GM18508 (cell line): ENCODE data around the gene SOWAHC.

Source experiments
- ATAC-seq: cut with Tn5 transposase; IDR thresholded peaks from one replicate; pipeline ENCODE4 v1.9.1; 2021; ENCODE audit warnings: moderate number of reproducible peaks; ENCODE audit not compliant: insufficient read depth, unreplicated experiment

The SOWAHC gene

DNA sequence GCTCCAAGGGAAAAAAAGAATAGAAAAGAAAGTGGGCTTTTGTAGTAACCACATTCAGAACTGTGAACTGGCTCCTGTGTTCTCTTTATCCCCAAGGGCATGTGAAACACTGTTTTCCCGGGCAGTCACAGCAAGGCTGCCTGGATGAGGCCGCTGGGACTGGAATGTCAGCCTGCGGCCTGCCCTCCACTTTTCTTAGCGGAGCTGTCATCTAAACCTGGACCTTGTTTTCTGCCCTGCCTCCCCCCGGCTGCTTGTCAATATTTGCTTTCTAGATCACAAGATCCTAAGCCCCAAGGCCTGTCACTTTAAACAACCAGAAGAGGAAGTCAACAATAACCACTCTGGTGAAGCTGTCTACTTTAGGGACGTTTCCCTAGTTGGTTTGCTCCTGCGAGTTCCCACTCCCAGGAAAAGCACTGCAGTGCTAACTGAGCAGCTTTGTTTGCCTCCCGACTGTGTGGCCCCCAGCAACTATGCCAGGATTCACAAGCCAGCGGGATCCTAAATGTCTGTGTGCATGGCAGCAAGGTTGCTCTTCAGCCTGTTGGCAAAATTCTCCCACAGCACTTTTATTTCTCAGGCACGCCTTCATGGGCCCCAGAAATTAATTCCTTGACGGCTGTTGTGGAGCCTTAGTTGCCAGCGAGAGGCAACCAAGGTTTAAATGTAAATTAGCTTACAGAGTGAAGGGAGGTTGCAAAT lies 30.6 kb downstream of the SOWAHC start:
- ATAC-seq = no peak

DNA sequence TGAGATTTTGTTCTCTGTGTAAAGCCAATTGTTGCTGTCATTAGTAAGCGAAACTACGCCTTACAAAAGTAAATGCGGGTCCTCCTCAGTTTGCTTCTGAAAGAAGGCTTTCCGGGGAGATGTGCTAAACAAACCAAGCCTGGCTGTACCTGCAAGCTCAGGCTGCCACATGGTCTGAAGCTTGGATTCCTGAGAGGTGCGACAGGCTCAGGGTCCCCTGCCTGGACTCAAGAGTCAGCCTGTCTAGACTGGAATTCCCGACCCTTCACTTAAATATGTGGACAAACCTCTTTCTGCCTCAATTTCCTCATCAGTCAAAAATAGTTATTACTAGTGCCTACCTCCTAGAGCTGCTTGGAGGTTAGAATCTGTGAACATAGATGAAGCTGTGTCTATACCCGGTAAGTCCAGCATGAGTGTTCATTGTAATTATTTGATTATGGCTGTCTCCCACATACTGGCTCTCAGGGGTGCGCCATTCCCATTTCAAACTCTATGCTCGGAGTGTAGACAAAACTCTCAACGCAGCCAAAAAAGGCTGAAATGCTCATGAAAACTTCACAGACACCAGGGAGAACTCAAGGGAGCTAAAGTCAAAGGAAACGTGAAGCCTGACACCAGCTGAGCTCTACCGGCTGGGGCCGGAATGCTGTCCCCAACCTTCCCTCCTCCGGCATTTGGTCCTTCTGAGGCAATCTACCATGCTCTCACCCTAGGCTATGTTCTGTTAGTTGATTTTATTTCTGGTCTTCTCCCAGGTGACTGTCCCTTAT lies 31.4 kb downstream of the SOWAHC start:
- ATAC-seq = no peak

DNA sequence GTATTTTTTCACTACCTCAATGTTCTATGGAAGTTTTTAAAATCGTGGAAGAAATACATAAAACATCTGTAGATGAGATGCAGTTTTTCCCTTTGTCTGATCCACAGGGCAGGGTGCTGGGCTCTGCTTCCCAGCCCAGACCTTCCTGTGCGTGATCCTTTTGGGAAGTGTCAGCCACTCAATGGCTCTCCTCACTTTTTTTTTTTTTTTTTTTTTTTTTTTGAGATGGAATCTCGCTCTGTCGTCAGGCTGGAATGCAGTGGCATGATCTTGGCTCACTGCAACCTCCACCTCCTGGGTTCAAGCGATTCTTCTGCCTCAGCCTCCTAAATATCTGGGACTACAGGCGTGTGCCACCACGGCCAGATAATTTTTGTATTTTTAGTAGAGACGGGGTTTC lies 32.8 kb downstream of the SOWAHC start:
- no peak for ATAC-seq

DNA sequence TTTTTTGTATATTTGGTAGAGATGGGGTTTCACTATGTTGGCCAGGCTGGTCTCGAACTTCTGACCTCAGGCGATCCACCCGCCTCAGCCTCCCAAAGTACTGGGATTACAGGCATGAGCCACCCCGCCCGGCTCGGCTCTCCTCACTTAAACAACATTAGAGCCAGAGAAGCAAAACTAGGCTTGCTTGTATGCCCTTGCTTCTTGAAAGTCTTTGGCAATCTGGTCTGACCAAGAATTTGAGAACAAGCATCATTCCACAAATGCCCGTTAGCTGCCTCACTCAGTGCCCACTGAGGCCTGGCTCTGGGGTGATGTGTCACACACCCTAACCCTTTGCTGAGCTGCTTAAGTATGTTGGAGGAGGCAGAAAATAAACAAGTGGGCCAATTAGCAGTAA lies 33.5 kb downstream of the SOWAHC start:
- no peak for ATAC-seq

DNA sequence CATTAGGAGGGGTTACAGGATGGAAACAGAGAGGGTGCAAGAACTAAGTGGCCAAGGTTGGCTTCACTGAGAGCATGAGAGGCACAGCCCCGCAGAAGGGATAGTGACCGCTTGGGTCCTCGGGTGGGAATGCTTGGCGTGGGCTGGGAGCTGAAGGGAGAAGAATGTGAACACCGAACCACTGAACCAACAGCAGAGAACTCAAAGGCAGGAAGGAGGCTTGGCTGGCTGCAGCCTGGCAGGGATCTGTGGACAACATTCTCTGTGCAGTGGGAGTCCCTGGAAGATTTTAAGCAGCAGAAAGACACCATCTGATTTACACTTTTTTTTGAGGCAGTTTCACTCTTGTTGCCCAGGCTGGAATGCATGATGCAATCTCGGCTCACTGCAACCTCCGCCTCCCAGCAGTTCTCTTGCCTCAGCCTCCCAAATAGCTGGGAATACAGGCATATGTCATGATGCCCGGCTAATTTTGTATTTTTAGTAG lies 33.9 kb downstream of the SOWAHC start:
- ATAC-seq = no peak

DNA sequence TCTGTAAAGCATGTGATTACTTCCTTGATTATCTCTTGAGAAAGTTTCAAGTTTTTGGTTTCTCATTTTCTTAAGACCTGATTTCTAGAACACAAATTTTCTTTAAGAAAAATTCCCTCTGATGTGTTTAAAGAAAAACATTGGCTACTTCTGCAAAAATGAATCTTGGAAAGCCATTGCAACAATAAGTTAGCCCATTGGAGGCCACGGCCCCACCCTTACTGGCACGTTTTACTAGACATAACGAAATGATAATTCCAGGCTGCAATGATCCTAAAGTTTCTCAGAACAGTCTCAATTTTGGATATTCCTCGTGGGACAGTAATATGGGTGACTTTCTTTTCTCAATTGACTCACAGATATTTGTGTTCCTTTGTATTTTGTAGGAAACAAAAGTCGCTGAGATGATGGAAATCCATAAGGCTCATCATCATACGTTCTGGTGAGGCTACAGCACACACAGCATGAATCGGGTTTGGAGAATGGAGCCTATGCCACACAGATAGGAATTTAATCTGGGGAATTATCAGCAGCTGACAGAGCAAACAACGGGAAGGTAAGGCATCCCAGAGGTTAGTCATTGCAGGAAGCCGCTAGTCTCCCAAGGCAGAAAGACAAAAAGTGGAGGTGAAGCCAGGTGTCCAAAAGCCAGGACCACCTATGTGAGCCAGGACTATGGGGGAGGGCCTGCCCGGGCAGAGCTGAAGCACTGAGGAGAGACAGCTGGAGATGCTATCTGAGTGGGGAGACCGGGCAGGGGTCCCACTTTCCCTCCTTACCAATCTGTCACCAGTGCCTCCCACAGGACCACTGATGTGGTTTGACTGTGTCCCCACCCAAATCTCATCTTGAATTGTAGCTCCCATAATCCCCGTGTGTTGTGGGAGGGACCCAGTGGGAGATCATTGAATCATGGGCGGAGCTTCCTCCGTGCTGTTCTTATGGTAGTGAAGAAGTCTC lies 35.9 kb downstream of the SOWAHC start:
- ATAC-seq = no peak

DNA sequence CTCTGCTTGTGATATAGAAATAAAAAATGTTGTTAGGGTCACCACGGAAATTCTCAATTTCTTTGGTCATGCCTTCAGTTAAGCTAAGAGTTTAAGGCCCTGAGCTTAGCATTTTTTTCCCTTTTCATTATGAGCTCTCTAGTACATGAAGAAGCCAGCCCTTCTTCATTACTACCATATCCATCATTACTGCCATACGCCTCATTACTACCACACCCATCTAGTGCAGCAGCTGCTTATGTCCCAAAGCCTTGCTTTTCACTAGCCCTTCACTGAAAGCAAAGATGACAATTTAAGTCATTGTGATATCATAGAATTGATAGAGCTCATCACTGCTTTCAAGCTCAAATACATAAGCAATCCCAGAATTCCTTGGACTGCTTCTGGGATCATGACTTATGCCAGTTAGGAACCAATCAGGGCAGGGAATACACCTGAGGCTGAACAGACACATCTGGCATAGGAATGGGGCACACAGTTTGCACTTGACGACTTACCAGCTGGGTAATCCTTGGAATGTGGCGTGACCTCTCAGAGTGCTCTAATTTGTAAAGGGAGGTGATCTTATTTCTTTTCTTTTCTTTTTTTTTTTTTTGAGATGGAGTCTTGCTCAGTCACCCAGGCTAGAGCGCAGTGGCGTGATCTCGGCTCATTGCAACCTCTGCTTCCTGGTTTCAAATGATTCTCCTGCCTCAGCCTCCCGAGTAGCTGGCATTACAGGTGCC lies 40.3 kb downstream of the SOWAHC start:
- ATAC-seq = no peak

DNA sequence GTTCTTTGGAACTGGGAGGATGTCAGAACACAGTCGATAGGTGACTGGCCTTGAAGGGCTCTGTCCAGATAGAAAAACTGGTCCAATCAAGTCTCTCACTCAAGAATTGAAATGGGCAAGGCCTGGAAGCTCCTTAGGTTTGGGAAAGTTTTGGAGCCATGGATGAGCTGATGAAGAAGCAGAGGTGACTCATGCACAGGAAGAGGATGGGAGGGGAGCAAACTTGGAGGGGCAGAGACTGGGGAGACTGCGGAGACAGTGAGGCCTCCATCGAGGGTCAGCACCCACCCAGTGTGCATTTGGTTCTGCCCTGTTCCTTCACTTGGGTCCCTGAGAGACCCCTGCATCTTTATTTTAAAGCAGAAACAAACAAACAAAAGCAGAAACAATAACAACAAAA lies 41.1 kb downstream of the SOWAHC start:
- ATAC-seq = no peak

DNA sequence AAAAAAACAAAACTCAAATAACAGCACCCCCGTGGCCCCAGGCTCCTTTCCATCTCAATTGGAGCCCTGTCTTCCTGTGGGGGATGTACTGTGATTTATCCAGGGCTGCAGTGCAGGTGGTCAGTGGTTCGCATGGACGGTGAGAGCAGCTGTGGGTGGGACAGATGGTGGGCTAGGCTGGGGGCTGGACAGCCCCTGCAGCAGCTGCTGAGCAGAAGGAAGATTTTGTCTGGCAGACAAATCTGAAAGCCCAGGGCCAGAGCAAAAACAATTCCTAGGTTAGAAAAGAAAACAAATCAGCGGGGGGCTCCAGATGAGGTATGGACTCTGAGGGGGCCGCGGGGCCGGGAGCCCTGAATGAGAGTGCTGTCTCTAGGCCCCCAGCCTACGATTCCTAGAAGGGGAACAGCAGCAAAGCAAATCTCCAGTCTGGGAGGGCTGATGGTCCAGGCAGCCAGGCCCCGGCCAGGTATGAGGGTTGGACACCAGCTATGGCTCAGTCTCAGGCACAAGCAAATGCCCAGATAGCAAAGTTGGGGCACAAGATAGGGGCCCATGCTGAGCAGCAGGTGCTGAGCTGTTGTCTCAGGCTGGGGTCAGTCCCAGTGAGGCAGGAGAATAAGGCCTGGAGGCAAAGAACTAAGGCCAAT lies 45.4 kb downstream of the SOWAHC start:
- ATAC-seq = no peak

DNA sequence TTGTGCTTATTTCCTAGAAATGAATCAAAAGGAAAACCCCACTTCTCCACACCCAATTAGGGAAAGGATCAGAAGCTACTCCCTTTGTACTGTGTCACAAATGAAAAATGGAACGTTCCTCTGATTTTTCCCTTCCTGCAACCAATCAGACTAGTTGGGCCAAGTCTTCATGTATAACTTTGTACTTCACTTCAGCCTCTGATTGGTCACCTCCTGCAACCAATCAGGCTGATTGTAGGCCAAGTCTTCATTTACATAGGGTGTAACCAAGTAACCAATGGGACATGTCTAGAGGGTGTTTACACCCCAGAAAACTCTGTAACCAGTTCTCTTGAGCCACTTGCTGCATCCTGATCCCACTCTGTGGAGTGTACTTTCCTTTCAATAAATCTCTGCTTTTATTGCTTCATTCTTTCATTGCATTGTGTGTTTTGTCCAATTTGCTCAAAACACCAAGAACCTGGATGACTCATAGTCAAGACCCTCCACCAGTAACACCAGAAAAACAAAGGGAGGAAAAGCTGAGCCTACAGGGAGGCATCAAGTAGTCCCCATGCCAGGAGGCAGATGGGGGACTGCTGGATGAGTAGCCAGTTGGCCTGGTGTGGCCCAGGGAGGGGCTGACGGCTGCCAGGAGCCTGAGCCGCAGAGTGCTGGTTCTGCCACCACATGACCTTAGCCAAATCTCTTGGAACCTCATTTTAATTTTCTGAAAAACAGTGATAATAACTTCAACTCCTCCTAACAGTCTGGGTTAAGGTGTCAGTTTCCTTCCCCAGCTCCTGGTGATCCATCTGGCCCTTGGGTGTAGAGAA lies 46.1 kb downstream of the SOWAHC start:
- ATAC-seq = no peak

DNA sequence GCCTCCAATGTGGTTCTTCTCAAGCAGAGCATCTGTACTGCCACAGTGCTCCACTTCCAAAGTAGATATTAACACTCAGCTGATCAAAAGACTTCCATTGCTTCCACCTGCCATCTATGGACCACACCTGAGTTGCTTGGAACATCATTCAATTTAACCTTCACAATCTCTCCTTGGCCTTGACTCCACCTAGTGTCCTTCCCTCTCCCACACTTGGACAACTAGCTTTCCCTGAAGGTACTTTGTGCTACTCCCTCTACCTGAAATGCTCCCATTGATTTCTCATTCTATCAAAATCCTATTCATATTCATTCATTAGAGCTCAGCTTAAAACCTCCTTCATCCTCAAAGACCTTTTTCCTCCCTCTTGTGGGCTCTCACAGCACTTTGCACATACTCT lies 48.7 kb downstream of the SOWAHC start:
- ATAC-seq = no peak

DNA sequence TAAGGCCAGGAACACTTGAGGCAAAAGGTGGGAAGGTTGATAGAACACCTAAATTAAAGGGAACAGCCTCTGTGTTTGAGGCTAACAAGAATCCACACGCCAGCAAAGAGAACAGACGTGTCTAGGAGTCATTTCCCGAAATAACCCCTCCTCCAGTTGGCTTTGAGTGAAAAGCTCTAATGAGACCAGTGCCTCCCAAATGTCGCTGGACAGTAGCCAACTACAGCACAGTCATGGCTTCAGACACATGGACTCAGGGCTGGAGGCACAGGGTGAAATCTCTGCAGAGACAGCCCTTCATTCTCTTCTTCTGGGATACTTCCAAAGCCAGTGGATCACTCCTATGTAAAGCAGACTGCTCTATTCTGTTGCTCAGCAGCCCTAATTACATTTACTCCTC lies 49.6 kb downstream of the SOWAHC start:
- no peak for ATAC-seq

DNA sequence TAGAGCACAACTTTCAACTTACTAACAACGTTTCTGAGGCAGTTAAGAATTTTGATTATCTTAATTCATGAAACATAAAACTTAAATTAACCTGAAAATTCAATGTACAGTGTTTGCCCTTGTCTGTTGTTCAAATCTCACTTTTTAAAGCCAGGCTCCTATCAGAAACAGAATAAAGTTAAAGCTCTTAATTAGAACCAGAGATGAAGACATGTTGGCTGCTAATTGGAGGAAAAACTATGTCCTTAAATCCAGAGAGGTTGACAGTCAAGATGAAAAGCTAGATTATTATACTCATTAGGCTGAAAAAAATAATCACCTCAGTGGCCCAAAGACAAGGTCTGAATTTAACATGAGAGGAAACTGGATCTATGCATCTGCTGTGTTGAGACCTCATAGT lies 52.3 kb downstream of the SOWAHC start:
- ATAC-seq = no peak
